Ishikawa (cell line): ENCODE results near the gene HSPB8.

Source experiments
- CEBPB ChIP-seq: IDR thresholded peaks from 2 replicates; pipeline ENCODE4 v1.6.1; 2012
- EGR1 ChIP-seq: IDR thresholded peaks from 2 replicates; pipeline ENCODE4 v1.6.1; 2012
- EP300 ChIP-seq: IDR thresholded peaks from 2 replicates; pipeline ENCODE4 v1.6.1; 2012; ENCODE audit warnings: borderline replicate concordance
- FOXM1 ChIP-seq: IDR thresholded peaks from 2 replicates; pipeline ENCODE4 v1.6.1; 2012; ENCODE audit warnings: low read depth, borderline replicate concordance
- NFIC ChIP-seq: IDR thresholded peaks from 2 replicates; pipeline ENCODE4 v1.6.1; 2012
- RAD21 ChIP-seq: IDR thresholded peaks from 2 replicates; pipeline ENCODE4 v1.6.1; 2012; ENCODE audit warnings: low read depth
- TAF1 ChIP-seq: IDR thresholded peaks from 2 replicates; pipeline ENCODE4 v1.6.1; 2012; ENCODE audit warnings: low read depth, mild to moderate bottlenecking
- TEAD4 ChIP-seq: IDR thresholded peaks from 2 replicates; pipeline ENCODE4 v1.6.1; 2012
- TF ChIP-seq, protein P1 (sequence below): IDR thresholded peaks from 2 replicates; pipeline ENCODE4 v1.6.1; 2012; ENCODE audit warnings: low read depth, mild to moderate bottlenecking
- TF ChIP-seq, protein P2 (sequence below): IDR thresholded peaks from 2 replicates; pipeline ENCODE4 v1.6.1; 2012

DNA sequence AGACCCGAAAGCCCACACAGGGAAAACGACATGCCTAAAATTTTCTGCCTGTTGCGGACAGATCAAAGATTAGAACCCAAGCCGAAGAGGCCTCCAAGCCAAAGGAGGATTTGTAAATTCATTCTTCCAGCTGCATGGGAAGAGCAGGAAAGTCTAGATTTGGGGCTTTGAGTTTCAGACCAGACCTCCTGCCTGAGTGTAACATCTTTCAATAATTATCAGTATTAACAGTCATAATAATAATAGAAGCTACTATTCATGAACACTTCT lies 1.7 kb upstream of the HSPB8 start:
- TF ChIP-seq TAF1 (no peak), RAD21 (no peak), EP300 (no peak), CEBPB (no peak), EGR1 (no peak), TEAD4 (no peak), FOXM1 (no peak), NFIC (no peak)
- TF ChIP-seq, protein P1, sequence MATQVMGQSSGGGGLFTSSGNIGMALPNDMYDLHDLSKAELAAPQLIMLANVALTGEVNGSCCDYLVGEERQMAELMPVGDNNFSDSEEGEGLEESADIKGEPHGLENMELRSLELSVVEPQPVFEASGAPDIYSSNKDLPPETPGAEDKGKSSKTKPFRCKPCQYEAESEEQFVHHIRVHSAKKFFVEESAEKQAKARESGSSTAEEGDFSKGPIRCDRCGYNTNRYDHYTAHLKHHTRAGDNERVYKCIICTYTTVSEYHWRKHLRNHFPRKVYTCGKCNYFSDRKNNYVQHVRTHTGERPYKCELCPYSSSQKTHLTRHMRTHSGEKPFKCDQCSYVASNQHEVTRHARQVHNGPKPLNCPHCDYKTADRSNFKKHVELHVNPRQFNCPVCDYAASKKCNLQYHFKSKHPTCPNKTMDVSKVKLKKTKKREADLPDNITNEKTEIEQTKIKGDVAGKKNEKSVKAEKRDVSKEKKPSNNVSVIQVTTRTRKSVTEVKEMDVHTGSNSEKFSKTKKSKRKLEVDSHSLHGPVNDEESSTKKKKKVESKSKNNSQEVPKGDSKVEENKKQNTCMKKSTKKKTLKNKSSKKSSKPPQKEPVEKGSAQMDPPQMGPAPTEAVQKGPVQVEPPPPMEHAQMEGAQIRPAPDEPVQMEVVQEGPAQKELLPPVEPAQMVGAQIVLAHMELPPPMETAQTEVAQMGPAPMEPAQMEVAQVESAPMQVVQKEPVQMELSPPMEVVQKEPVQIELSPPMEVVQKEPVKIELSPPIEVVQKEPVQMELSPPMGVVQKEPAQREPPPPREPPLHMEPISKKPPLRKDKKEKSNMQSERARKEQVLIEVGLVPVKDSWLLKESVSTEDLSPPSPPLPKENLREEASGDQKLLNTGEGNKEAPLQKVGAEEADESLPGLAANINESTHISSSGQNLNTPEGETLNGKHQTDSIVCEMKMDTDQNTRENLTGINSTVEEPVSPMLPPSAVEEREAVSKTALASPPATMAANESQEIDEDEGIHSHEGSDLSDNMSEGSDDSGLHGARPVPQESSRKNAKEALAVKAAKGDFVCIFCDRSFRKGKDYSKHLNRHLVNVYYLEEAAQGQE, result no peak
- TF ChIP-seq, protein P2, sequence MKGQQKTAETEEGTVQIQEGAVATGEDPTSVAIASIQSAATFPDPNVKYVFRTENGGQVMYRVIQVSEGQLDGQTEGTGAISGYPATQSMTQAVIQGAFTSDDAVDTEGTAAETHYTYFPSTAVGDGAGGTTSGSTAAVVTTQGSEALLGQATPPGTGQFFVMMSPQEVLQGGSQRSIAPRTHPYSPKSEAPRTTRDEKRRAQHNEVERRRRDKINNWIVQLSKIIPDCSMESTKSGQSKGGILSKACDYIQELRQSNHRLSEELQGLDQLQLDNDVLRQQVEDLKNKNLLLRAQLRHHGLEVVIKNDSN, result no peak
